Testis (tissue), 3 donors: ENCODE measurements around the gene ORC1. TPM values are rescaled to one million over a fixed set of nuclear protein-coding genes. Genes with fewer than 3 reads are reported as not detected.

Source experiments
- DNase-seq: peaks from one replicate; pipeline ENCODE4 v3.0.0-alpha.2; 2019
- H3K27ac ChIP-seq, 2 donors: fragments of 200-600 bp; sonication (generic); one replicate each; pipeline ENCODE4 v1.5.1; 2019
- H3K27me3 ChIP-seq: fragments of 200-600 bp; sonication (generic); one replicate; pipeline ENCODE4 v1.5.1; 2019
- H3K36me3 ChIP-seq: fragments of 200-600 bp; sonication (generic); one replicate; pipeline ENCODE4 v1.5.1; 2017; ENCODE audit warnings: low read depth; ENCODE audit errors: missing control alignments
- H3K4me1 ChIP-seq: fragments of 200-600 bp; sonication (generic); one replicate; pipeline ENCODE4 v1.5.1; 2019
- H3K4me3 ChIP-seq, 2 donors: fragments of 200-600 bp; sonication (generic); one replicate each; pipeline ENCODE4 v1.5.1; 2017 to 2019
- H3K9me3 ChIP-seq: fragments of 200-600 bp; sonication (generic); one replicate; pipeline ENCODE4 v1.5.1; 2017
- POLR2A ChIP-seq: fragments of 450-650 bp; IDR thresholded peaks from one replicate; pipeline ENCODE4 v1.6.1; 2017; ENCODE audit warnings: antibody characterized with exemption, mild to moderate bottlenecking, moderate library complexity
- WGBS, 2 donors: methylation state at CpG; one replicate each; pipeline ENCODE4 v1.1.5; 2018; 5-methylcytosine and 5-hydroxymethylcytosine counted together
- intact Hi-C: fragments of 100-400 bp; cut with DNase I; formaldehyde crosslinking; loops from one replicate; pipeline ENCODE4 v1.15.1; 2023; ENCODE audit warnings: low total_unique reads
- polyA plus RNA-seq: library from polyadenylated mRNA; stranded (reverse); fragments of 350-450 nt; fragmentation: Illumina TruSeq; extraction: RNeasy Lipid Tissue Mini Kit (QIAGEN cat#74804); gene quantifications from one replicate; pipeline ENCODE4 v1.2.3, GENCODE V29; 2014; ENCODE audit warnings: low read depth, low replicate concordance; ENCODE audit not compliant: insufficient read depth
- total RNA-seq, 2 donors: library from RNA; depleted of rRNA; stranded (reverse); fragments of >200 nt; gene quantifications; one replicate each; pipeline ENCODE4 v1.2.3, GENCODE V29; 2016
- TF ChIP-seq, protein P1 (sequence below), 3 experiments: fragments of 450-650 bp in 2 of 3; fragments of 200-600 bp in 1 of 3; sonication (generic) in 1 of 3; IDR thresholded peaks; one replicate each; pipeline ENCODE4 v1.5.1; 2016 to 2019; ENCODE audit warnings: antibody characterized with exemption in 3 of 3, mild to moderate bottlenecking in 2 of 3, moderate library complexity in 1 of 3

Gene ORC1
- total and polyA plus RNA-seq, 3 donors from 2014 or later: 5.7 to 6.9 (median 6.4) TPM

DNA sequence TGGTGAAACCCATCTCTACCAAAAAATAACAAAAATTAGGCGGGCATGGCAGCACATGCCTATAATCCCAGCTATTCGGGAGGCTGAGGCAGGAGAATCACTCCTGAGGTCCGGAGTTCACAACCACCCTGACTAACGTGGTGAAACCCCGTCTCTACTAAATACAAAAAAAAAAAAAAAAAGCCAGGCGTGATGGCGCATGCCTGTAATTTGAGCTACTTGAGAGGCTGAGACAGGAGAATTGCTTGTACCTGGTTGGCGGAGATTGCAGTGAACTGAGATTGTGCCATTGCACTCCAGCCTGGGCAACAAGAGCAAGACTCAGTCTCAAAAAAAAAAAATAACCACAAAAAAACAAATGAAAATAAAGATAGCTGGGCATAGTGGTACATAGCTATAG lies 80.5 kb downstream of the ORC1 start:
- intact Hi-C loops: no loop called here
- WGBS, 2 donors: 91% methylated on average over 8 of the region's 8 CpGs
- H3K27ac ChIP-seq: no peak overlapping the region

More for the DNA sequence above, 80.5 kb downstream of the ORC1 start:
- Histone ChIP-seq H3K9me3 (no peaks in the 10 kb centered on the region), H3K27me3 (no peaks in the 10 kb centered on the region), H3K36me3 (no peaks in the 10 kb centered on the region), H3K4me1 (no peaks in the 10 kb centered on the region), H3K4me3 (no peak overlapping the region)
- no peak for TF ChIP-seq POLR2A
- TF ChIP-seq, protein P1, sequence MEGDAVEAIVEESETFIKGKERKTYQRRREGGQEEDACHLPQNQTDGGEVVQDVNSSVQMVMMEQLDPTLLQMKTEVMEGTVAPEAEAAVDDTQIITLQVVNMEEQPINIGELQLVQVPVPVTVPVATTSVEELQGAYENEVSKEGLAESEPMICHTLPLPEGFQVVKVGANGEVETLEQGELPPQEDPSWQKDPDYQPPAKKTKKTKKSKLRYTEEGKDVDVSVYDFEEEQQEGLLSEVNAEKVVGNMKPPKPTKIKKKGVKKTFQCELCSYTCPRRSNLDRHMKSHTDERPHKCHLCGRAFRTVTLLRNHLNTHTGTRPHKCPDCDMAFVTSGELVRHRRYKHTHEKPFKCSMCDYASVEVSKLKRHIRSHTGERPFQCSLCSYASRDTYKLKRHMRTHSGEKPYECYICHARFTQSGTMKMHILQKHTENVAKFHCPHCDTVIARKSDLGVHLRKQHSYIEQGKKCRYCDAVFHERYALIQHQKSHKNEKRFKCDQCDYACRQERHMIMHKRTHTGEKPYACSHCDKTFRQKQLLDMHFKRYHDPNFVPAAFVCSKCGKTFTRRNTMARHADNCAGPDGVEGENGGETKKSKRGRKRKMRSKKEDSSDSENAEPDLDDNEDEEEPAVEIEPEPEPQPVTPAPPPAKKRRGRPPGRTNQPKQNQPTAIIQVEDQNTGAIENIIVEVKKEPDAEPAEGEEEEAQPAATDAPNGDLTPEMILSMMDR (IDR thresholded peaks at IDR 0.05): no peak
- DNase-seq: no peak

Other genes starting within 250 kb of the ORC1 start
- gene CC2D1B, start 38.2 kb downstream of the ORC1 start, total RNA-seq: 10 to 100 TPM; 51.0 to 62.0 TPM
- gene CC2D1B, start 38.2 kb downstream of the ORC1 start, polyA plus RNA-seq: 37.0 TPM
- gene PRPF38A, start 179 bp upstream of the ORC1 start, total RNA-seq: 10 to 100 TPM; 34.7 to 43.1 TPM
- 68.4 TPM for gene PRPF38A, start 179 bp upstream of the ORC1 start, polyA plus RNA-seq
- gene TUT4, start 148.7 kb upstream of the ORC1 start, total RNA-seq: 100 to 1,000 TPM; 136 to 146 TPM
- gene TUT4, start 148.7 kb upstream of the ORC1 start, polyA plus RNA-seq: 63.3 TPM
- 10 to 100 TPM; 23.2 to 26.6 TPM for gene GPX7, start 197.9 kb upstream of the ORC1 start, total RNA-seq
- 14.5 TPM for gene GPX7, start 197.9 kb upstream of the ORC1 start, polyA plus RNA-seq
- 1 to 10 TPM; 4.8 to 5.0 TPM for gene SHISAL2A, start 228.7 kb upstream of the ORC1 start, total RNA-seq
- gene SHISAL2A, start 228.7 kb upstream of the ORC1 start, polyA plus RNA-seq: 2.2 TPM